BJ (cell line): ENCODE measurements around the gene ZNF69. TPM values are rescaled to one million over a fixed set of nuclear protein-coding genes. Genes with fewer than 3 reads are reported as not detected.
"Not testable (repeated sequence)": the region's sequence is repeated elsewhere in the genome, so short reads cannot be mapped to it uniquely, and the experiment has no call there.

ENCODE experiments used
- CTCF ChIA-PET: fragments of 350-600 bp; formaldehyde crosslinking; extraction: SDS; loops from one replicate; lab custom pipeline; 2021; ENCODE audit warnings: antibody characterized with exemption, inconsistent platforms; lab: Yijun Ruan, JAX
- POLR2A ChIA-PET: fragments of 300-600 bp; sonication (Branson Sonifier 250); formaldehyde crosslinking; extraction: SDS; loops from one replicate; lab custom pipeline; 2021; ENCODE audit warnings: antibody characterized with exemption; lab: Charles Lee
- DNase-seq: peaks from one replicate; pipeline ENCODE4 v3.0.0-alpha.2; 2011; ENCODE audit warnings: low read depth
- H3K27me3 ChIP-seq: 2 replicates; pipeline ENCODE4 v1.6.0; 2011; ENCODE audit warnings: low read length; ENCODE audit not compliant: control insufficient read depth, insufficient read depth
- H3K36me3 ChIP-seq: 2 replicates; pipeline ENCODE4 v1.5.1; 2011; ENCODE audit warnings: low read length; ENCODE audit not compliant: control insufficient read depth, insufficient read depth
- H3K4me3 ChIP-seq: 2 replicates; pipeline ENCODE4 v1.5.1; 2011; ENCODE audit warnings: low read depth, mild to moderate bottlenecking, control low read depth, low read length
- CTCF ChIP-seq: IDR thresholded peaks from 2 replicates; pipeline ENCODE4 v1.5.1; 2011; ENCODE audit warnings: low read depth, mild to moderate bottlenecking, control low read depth, inconsistent platforms, low read length, moderate library complexity; ENCODE audit not compliant: insufficient read depth
- polyA plus RNA-seq: library from polyadenylated mRNA; depleted of rRNA; stranded (reverse); fragments of >200 nt; gene quantifications from 2 replicates; pipeline ENCODE4 v1.2.3, GENCODE V29; 2011

ZNF69 gene
- polyA plus RNA-seq, 1 experiment = 3.4 TPM

DNA sequence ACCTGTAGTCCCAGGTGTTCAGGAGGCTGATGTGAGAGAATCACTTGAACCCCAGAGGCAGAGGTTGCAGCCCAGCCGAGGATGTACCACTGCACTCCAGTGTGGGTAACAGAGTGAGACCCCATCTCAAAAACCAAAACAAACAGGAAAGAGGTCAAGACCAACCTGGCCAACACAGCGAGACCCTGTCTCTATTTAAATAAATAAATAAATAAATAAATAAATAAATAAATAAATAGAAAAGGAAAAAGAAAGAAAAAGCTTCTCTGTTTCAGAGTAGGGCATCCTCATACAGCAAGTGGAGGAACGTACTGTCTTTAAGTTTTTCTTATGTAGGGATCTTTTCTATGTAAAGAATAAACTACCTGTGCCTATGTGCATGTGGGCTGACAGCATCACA, 39.6 kb downstream of the ZNF69 start:
- ChIA-PET POLR2A (no interaction called here), CTCF (interaction anchor here (1.0 to 1.5 kb wide), 4 partner anchors 61 to 214 kb away, joined by 3 to 4 read pairs (median 4); no protein-coding TSS in a partner anchor)
- no peaks in the 10 kb centered on the region for H3K36me3 ChIP-seq
- no peak for DNase-seq
- TF ChIP-seq CTCF = no peak
- H3K27me3 ChIP-seq = no peaks in the 10 kb centered on the region
- H3K4me3 ChIP-seq = no peak overlapping the region

GRCh38 chr19:11931051-11931450, 43.5 kb downstream of the ZNF69 start:
- TF ChIP-seq CTCF = no peak

GRCh38 chr19:11931513-11931912, 43.9 kb downstream of the ZNF69 start:
- H3K36me3 ChIP-seq = no peaks in the 10 kb centered on the region
- DNase-seq = no peak
- no peaks in the 10 kb centered on the region for H3K27me3 ChIP-seq
- POLR2A ChIA-PET = no interaction called here
- no peak overlapping the region for H3K4me3 ChIP-seq
- no peak for TF ChIP-seq CTCF
- CTCF ChIA-PET = no interaction called here

More at GRCh38 chr19:11931051-11931450, 43.5 kb downstream of the ZNF69 start:
- Histone ChIP-seq H3K27me3 (no peaks in the 10 kb centered on the region), H3K4me3 (no peak overlapping the region), H3K36me3 (no peaks in the 10 kb centered on the region)
- CTCF ChIA-PET = no interaction called here
- DNase-seq = no peak
- POLR2A ChIA-PET = no interaction called here

DNA sequence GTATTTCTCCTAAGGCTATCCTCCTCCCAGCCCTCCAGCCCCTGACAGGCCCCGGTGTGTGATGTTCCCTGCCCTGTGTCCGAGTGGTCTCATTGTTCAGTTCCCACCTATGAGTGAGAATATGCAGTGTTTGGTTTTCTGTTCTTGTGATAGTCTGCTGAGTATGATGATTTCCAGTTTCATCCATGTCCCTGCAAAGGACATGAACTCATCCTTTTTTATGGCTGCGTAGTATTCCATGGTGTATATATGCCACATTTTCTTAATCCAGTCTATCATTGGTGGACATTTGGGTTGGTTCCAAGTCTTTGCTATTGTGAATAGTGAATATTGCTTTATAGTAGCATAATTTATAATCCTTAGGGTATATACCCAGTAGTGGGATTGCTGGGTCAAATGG, 48.2 kb downstream of the ZNF69 start:
- POLR2A ChIA-PET, H3K27me3 ChIP-seq, H3K36me3 ChIP-seq, DNase-seq, H3K4me3 ChIP-seq, CTCF ChIA-PET: not testable (repeated sequence)

- POLR2A ChIA-PET, H3K36me3 ChIP-seq, H3K27me3 ChIP-seq, DNase-seq, H3K4me3 ChIP-seq, CTCF ChIA-PET: not testable (repeated sequence)
Observed at GRCh38 chr19:11938383-11938782, 50.8 kb downstream of the ZNF69 start.

DNA sequence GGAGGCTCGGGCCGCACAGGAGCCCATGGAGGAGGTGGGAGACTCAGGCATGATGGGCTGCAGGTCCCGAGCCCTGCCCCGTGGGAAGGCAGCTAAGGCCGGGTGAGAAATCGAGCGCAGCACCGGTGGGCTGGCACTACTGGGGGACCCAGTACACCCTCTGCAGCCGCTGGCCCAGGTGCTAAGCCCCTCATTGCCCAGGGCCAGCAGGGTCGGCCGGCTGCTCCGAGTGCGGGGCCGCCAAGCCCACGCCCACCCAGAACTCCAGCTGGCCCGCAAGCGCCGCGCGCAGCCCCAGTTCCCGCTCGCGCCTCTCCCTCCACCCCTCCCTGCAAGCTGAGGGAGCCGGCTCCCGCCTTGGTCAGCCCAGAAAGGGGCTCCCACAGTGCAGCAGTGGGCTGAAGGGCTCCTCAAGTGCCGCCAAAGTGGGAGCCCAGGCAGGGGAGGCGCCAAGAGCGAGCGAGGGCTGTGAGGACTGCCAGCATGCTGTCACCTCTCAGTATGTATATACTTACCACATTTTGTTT, 53.8 kb downstream of the ZNF69 start:
- CTCF ChIA-PET = interaction anchor here (0.8 to 4.4 kb wide), 3 partner anchors 14 to 23 kb away, joined by 3 to 13 read pairs (median 4); partner anchors contain the start of gene ZNF763

More for the DNA sequence above, 53.8 kb downstream of the ZNF69 start:
- DNase-seq, POLR2A ChIA-PET, H3K27me3 ChIP-seq, H3K4me3 ChIP-seq, H3K36me3 ChIP-seq: not testable (repeated sequence)
